Measurements from ENCODE around the gene ACE. TPM values are rescaled to one million over a fixed set of nuclear protein-coding genes. Genes with fewer than 3 reads are reported as not detected.

Gene ACE
- total RNA-seq, 1 experiment from 2014 or later = 7.8 TPM

DNA sequence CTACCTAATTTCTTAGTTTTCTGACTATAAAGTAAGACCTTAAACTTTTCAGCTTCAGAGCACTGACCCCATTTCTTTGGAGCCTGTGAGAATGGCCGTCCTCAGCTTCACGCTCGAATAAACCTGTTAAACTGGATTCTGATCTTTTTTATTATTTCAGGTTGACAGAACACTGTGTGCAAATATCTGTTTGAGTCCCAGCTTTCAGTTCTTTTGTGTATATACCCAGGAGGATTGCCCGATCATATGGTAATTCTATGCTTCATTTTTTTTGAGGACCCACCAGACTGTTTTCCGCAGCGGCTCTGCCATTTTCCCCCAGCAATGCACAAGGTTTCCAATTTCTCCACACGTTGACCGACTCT lies 26.5 kb downstream of the ACE start:
- no peak for ATAC-seq
- peaks cover 17% of the 10 kb centered on the region for H3K9me3 Mint-ChIP-seq
- ChIA-PET POLR2A (no interaction called here), CTCF (interaction anchor here (2.0 kb wide), 1 partner anchor 77 kb away, joined by 11 read pairs; no protein-coding TSS in a partner anchor)
- peaks cover 3% of the 10 kb centered on the region for H3K4me1 Mint-ChIP-seq
- no peak for TF ChIP-seq ZNF423 (CRISPR knock-in tag; IDR thresholded peaks at IDR 0.05)
- no peak for TF ChIP-seq GABPB1 (CRISPR knock-in tag; IDR thresholded peaks at IDR 0.05)
- TF ChIP-seq KAT7 (CRISPR knock-in tag; IDR thresholded peaks at IDR 0.05; ENCODE audit: borderline replicate concordance) = no peak
- TF ChIP-seq AFF4 (CRISPR knock-in tag; IDR thresholded peaks at IDR 0.05; ENCODE audit: borderline replicate concordance) = no peak
- no peak for TF ChIP-seq ATF1 (CRISPR knock-in tag; IDR thresholded peaks at IDR 0.05)
- no peak overlapping the region for H3K27ac Mint-ChIP-seq
- H3K4me3 Mint-ChIP-seq = no peak overlapping the region
- no peak for DNase-seq (ENCODE audit: low spot score)
- peaks cover 12% of the 10 kb centered on the region for H3K27me3 Mint-ChIP-seq (ENCODE audit: low read depth)
- H3K36me3 Mint-ChIP-seq = no peaks in the 10 kb centered on the region; the same call in 1 of the 2 replicates

DNA sequence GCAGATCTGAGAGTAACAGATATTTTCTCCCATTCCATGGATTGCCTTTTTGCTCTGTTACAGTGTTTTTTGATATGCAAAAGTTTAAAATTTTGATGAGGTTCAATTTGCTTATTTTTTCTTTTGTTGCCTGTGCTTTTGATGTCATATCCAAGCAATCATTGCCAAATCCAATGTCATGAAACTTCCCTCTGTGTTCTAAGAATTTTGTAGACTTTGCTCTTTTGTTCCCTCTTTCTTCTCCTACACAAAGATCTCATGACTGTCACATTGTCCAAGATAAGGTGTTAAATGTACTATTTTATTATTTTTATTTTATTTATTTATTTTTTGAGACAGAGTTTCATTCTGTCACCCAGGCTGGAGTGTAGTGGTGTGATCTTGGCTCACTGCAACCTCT lies 27.4 kb downstream of the ACE start:
- no peaks in the 10 kb centered on the region; the same call in 1 of the 2 replicates for H3K36me3 Mint-ChIP-seq
- peaks cover 12% of the 10 kb centered on the region for H3K27me3 Mint-ChIP-seq (ENCODE audit: low read depth)
- POLR2A ChIA-PET = no interaction called here
- no peak overlapping the region for H3K4me3 Mint-ChIP-seq
- ATAC-seq = no peak
- H3K4me1 Mint-ChIP-seq = no peaks in the 10 kb centered on the region
- CTCF ChIA-PET = interaction anchor here (2.0 kb wide), 1 partner anchor 78 kb away, joined by 11 read pairs; no protein-coding TSS in a partner anchor
- DNase-seq (ENCODE audit: low spot score) = no peak
- peaks cover 17% of the 10 kb centered on the region for H3K9me3 Mint-ChIP-seq
- TF ChIP-seq ZNF121 (CRISPR knock-in tag; IDR thresholded peaks at IDR 0.05) = no peak
- no peak for TF ChIP-seq ESRRA (CRISPR knock-in tag; IDR thresholded peaks at IDR 0.05; ENCODE audit: borderline replicate concordance)
- TF ChIP-seq, protein P1, sequence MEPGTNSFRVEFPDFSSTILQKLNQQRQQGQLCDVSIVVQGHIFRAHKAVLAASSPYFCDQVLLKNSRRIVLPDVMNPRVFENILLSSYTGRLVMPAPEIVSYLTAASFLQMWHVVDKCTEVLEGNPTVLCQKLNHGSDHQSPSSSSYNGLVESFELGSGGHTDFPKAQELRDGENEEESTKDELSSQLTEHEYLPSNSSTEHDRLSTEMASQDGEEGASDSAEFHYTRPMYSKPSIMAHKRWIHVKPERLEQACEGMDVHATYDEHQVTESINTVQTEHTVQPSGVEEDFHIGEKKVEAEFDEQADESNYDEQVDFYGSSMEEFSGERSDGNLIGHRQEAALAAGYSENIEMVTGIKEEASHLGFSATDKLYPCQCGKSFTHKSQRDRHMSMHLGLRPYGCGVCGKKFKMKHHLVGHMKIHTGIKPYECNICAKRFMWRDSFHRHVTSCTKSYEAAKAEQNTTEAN (CRISPR knock-in tag; IDR thresholded peaks at IDR 0.05) = no peak
- no peak for TF ChIP-seq CREM (CRISPR knock-in tag; IDR thresholded peaks at IDR 0.05)
- no peak overlapping the region for H3K27ac Mint-ChIP-seq

GRCh38 chr17:63505341-63505740 lies 28.5 kb downstream of the ACE start:
- H3K4me1 Mint-ChIP-seq = no peaks in the 10 kb centered on the region
- ATAC-seq (no peak), DNase-seq (ENCODE audit: low spot score) (no peak)
- H3K36me3 Mint-ChIP-seq = no peaks in the 10 kb centered on the region; the same call in 1 of the 2 replicates
- H3K27ac Mint-ChIP-seq = no peak overlapping the region
- H3K9me3 Mint-ChIP-seq = peaks cover 17% of the 10 kb centered on the region
- CTCF ChIA-PET = interaction anchor here (0.7 to 0.9 kb wide), 2 partner anchors 8 to 80 kb away, joined by 3 read pairs; no protein-coding TSS in a partner anchor
- POLR2A ChIA-PET = no interaction called here
- H3K4me3 Mint-ChIP-seq = no peak overlapping the region
- H3K27me3 Mint-ChIP-seq (ENCODE audit: low read depth) = peaks cover 12% of the 10 kb centered on the region
- TF ChIP-seq TEAD1 (CRISPR knock-in tag; IDR thresholded peaks at IDR 0.05) (no peak), ESRRA (CRISPR knock-in tag; IDR thresholded peaks at IDR 0.05; ENCODE audit: borderline replicate concordance) (no peak), KAT7 (CRISPR knock-in tag; IDR thresholded peaks at IDR 0.05; ENCODE audit: borderline replicate concordance) (no peak), ZNF423 (CRISPR knock-in tag; IDR thresholded peaks at IDR 0.05) (no peak), USF1 (CRISPR knock-in tag; IDR thresholded peaks at IDR 0.05) (no peak), ERG (CRISPR knock-in tag; IDR thresholded peaks at IDR 0.05) (no peak), NFE2L1 (CRISPR knock-in tag; IDR thresholded peaks at IDR 0.05) (no peak), OVOL2 (CRISPR knock-in tag; IDR thresholded peaks at IDR 0.05; ENCODE audit: borderline replicate concordance) (no peak), AFF4 (CRISPR knock-in tag; IDR thresholded peaks at IDR 0.05; ENCODE audit: borderline replicate concordance) (no peak), JUN (CRISPR knock-in tag; IDR thresholded peaks at IDR 0.05) (no peak)
- TF ChIP-seq, protein P2, sequence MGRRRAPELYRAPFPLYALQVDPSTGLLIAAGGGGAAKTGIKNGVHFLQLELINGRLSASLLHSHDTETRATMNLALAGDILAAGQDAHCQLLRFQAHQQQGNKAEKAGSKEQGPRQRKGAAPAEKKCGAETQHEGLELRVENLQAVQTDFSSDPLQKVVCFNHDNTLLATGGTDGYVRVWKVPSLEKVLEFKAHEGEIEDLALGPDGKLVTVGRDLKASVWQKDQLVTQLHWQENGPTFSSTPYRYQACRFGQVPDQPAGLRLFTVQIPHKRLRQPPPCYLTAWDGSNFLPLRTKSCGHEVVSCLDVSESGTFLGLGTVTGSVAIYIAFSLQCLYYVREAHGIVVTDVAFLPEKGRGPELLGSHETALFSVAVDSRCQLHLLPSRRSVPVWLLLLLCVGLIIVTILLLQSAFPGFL (CRISPR knock-in tag; IDR thresholded peaks at IDR 0.05; ENCODE audit: borderline replicate concordance) = no peak
- TF ChIP-seq, protein P3, sequence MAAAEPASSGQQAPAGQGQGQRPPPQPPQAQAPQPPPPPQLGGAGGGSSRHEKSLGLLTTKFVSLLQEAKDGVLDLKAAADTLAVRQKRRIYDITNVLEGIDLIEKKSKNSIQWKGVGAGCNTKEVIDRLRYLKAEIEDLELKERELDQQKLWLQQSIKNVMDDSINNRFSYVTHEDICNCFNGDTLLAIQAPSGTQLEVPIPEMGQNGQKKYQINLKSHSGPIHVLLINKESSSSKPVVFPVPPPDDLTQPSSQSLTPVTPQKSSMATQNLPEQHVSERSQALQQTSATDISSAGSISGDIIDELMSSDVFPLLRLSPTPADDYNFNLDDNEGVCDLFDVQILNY (CRISPR knock-in tag; IDR thresholded peaks at IDR 0.05) = no peak
